ENCODE results near the gene HDGF.

DNA sequence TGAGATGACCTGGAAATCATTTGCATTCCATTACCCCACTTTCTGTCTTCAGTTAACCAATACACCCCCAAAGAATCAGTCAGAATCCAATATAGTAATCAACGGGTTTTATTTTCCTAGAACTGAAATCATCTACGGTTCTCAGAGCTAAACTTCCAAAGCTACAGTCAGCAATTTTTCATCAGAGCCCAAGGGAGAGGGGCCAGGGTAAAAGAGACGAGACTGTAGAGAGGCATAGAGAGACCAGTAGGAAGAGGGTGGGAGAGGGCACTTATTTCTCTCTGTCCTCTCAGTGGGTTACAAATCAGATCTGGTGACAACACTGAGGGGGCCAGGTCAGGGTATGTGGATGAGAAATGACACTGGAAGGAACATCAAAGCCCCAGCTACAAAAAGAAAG, 9.5 kb downstream of the HDGF start:
- TF ChIP-seq POLR2A (IDR thresholded peaks at IDR 0.05; ENCODE audit: low read length), result no peak
- no peak for TF ChIP-seq GATA1 (IDR thresholded peaks at IDR 0.05; ENCODE audit: low read depth, low read length)
